HG03442 (cell line): ENCODE measurements around the gene KRT79.

Source experiments
- ATAC-seq: cut with Tn5 transposase; IDR thresholded peaks from one replicate; pipeline ENCODE4 v1.9.1; 2021; ENCODE audit warnings: mild to moderate bottlenecking, moderate library complexity; ENCODE audit not compliant: unreplicated experiment

The KRT79 gene

GRCh38 chr12:52774629-52775250 lies 59.4 kb downstream of the KRT79 start:
- ATAC-seq, result no peak

- no peak for ATAC-seq
Measured at GRCh38 chr12:52772772-52773171, 61.3 kb downstream of the KRT79 start.

- ATAC-seq, result no peak
Measured at GRCh38 chr12:52772188-52772587, 61.9 kb downstream of the KRT79 start.

GRCh38 chr12:52771505-52771904 lies 62.6 kb downstream of the KRT79 start:
- no peak for ATAC-seq
